SK-N-SH treated with all-trans-retinoic acid at 6 μM for 48 hours (cell line): ENCODE results near the gene INPP4B.

Source experiments
- ATAC-seq: fragments of 200-7000 bp; cut with Tn5 transposase; 3 replicates; pipeline ENCODE4 v1.9.1; 2020; ENCODE audit warnings: mild to moderate bottlenecking, moderate library complexity
- ARNTL ChIP-seq: fragments of 450-650 bp; formaldehyde crosslinking; IDR thresholded peaks from 2 replicates; pipeline ENCODE4 v1.5.0; 2020; ENCODE audit warnings: low read depth, mild to moderate bottlenecking, moderate library complexity, borderline replicate concordance
- BACH2 ChIP-seq: fragments of 250-450 bp; sonication (Bioruptor Pico); IDR thresholded peaks from 2 replicates; pipeline ENCODE4 v1.9.0; 2021; ENCODE audit warnings: mild to moderate bottlenecking, borderline replicate concordance
- CSDC2 ChIP-seq: fragments of 250-450 bp; sonication (Bioruptor Pico); IDR thresholded peaks from 2 replicates; pipeline ENCODE4 v1.5.0; 2020; ENCODE audit warnings: mild to moderate bottlenecking, moderate library complexity
- ESRRG ChIP-seq: fragments of 250-450 bp; sonication (Bioruptor Pico); IDR thresholded peaks from 2 replicates; pipeline ENCODE4 v1.6.1; 2021; ENCODE audit warnings: mild to moderate bottlenecking
- ISL1 ChIP-seq: fragments of 250-450 bp; sonication (Bioruptor Pico); IDR thresholded peaks from 2 replicates; pipeline ENCODE4 v2.1.2; 2022; ENCODE audit warnings: mild to moderate bottlenecking, moderate library complexity
- OSR1 ChIP-seq: fragments of 250-450 bp; sonication (Bioruptor Pico); IDR thresholded peaks from 2 replicates; pipeline ENCODE4 v1.8.0; 2022; ENCODE audit warnings: moderate library complexity, mild to moderate bottlenecking, inconsistent platforms
- PPARA ChIP-seq: fragments of 250-450 bp; sonication (Bioruptor Pico); IDR thresholded peaks from 2 replicates; pipeline ENCODE4 v1.5.0; 2020; ENCODE audit warnings: mild to moderate bottlenecking, borderline replicate concordance
- RARB ChIP-seq: fragments of 250-450 bp; sonication (Bioruptor Pico); IDR thresholded peaks from 2 replicates; pipeline ENCODE4 v1.8.0; 2021; ENCODE audit warnings: mild to moderate bottlenecking, moderate library complexity
- SNAI2 ChIP-seq: fragments of 250-450 bp; sonication (Bioruptor Pico); IDR thresholded peaks from 2 replicates; pipeline ENCODE4 v1.5.0; 2020; ENCODE audit warnings: mild to moderate bottlenecking, moderate library complexity
- TCF4 ChIP-seq: fragments of 250-450 bp; sonication (Bioruptor Pico); IDR thresholded peaks from 2 replicates; pipeline ENCODE4 v1.8.0; 2021; ENCODE audit warnings: mild to moderate bottlenecking, moderate library complexity, borderline replicate concordance
- TOX ChIP-seq: fragments of 250-450 bp; sonication (Bioruptor Pico); IDR thresholded peaks from 2 replicates; pipeline ENCODE4 v1.8.0; 2021; ENCODE audit warnings: mild to moderate bottlenecking, moderate library complexity, borderline replicate concordance
- ZC3H10 ChIP-seq: fragments of 250-450 bp; sonication (Bioruptor Pico); IDR thresholded peaks from 2 replicates; pipeline ENCODE4 v1.5.1; 2021; ENCODE audit warnings: mild to moderate bottlenecking, moderate library complexity
- ZFP3 ChIP-seq: fragments of 250-450 bp; sonication (Bioruptor Pico); IDR thresholded peaks from 2 replicates; pipeline ENCODE4 v1.5.0; 2020; ENCODE audit warnings: mild to moderate bottlenecking, moderate library complexity
- ZFP30 ChIP-seq: fragments of 450-650 bp; formaldehyde crosslinking; IDR thresholded peaks from 2 replicates; pipeline ENCODE4 v1.5.0; 2022; ENCODE audit warnings: mild to moderate bottlenecking, moderate library complexity
- ZNF565 ChIP-seq: fragments of 450-650 bp; formaldehyde crosslinking; conservative IDR thresholded peaks from 2 replicates; pipeline ENCODE4 v1.5.0; 2020; ENCODE audit warnings: low read depth, mild to moderate bottlenecking, moderate library complexity
- ZNF70 ChIP-seq: fragments of 450-650 bp; formaldehyde crosslinking; IDR thresholded peaks from 2 replicates; pipeline ENCODE4 v1.5.0; 2020; ENCODE audit warnings: mild to moderate bottlenecking, moderate library complexity
- ZNF8 ChIP-seq: fragments of 450-650 bp; formaldehyde crosslinking; IDR thresholded peaks from 2 replicates; pipeline ENCODE4 v1.5.0; 2020; ENCODE audit warnings: mild to moderate bottlenecking, moderate library complexity
- TF ChIP-seq, protein P1 (sequence below): fragments of 250-450 bp; sonication (Bioruptor Pico); IDR thresholded peaks from 2 replicates; pipeline ENCODE4 v1.5.1; 2020; ENCODE audit warnings: low read depth, mild to moderate bottlenecking, moderate library complexity
- TF ChIP-seq, protein P2 (sequence below): fragments of 250-450 bp; sonication (Bioruptor Pico); IDR thresholded peaks from 2 replicates; pipeline ENCODE4 v1.5.0; 2020; ENCODE audit warnings: mild to moderate bottlenecking, moderate library complexity
- TF ChIP-seq, protein P3 (sequence below): fragments of 250-450 bp; sonication (Bioruptor Pico); IDR thresholded peaks from 2 replicates; pipeline ENCODE4 v1.8.0; 2021; ENCODE audit warnings: low read depth, mild to moderate bottlenecking, moderate library complexity, borderline replicate concordance
- TF ChIP-seq, protein P4 (sequence below): fragments of 250-450 bp; sonication (Bioruptor Pico); IDR thresholded peaks from 2 replicates; pipeline ENCODE4 v1.5.1; 2021; ENCODE audit warnings: mild to moderate bottlenecking, moderate library complexity
- TF ChIP-seq, protein P5 (sequence below): fragments of 250-450 bp; sonication (Bioruptor Pico); IDR thresholded peaks from 2 replicates; pipeline ENCODE4 v1.8.0; 2020; ENCODE audit warnings: mild to moderate bottlenecking, moderate library complexity, borderline replicate concordance

INPP4B gene

DNA sequence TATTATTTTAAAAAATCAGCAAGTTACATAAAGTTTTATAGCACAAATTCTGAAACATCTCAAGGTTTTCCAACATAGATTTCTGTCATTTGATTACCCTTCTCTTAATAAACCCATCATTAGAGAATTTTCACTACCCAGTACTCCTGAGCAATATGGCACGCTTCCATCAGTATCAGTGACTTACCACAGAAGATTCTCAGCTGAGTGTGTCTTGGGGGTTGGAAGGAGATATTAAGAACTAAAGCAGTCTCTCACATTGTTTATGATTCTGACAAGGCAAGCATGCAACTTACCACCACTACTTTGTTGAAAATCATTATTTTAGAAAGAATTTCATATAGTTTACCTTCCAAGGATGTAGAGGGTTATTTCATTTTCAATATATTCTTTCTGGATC lies 67.7 kb downstream of the INPP4B start:
- TF ChIP-seq SNAI2 (CRISPR knock-in tag) = no peak
- no peak; the same call in 2 of the 3 replicates for ATAC-seq

DNA sequence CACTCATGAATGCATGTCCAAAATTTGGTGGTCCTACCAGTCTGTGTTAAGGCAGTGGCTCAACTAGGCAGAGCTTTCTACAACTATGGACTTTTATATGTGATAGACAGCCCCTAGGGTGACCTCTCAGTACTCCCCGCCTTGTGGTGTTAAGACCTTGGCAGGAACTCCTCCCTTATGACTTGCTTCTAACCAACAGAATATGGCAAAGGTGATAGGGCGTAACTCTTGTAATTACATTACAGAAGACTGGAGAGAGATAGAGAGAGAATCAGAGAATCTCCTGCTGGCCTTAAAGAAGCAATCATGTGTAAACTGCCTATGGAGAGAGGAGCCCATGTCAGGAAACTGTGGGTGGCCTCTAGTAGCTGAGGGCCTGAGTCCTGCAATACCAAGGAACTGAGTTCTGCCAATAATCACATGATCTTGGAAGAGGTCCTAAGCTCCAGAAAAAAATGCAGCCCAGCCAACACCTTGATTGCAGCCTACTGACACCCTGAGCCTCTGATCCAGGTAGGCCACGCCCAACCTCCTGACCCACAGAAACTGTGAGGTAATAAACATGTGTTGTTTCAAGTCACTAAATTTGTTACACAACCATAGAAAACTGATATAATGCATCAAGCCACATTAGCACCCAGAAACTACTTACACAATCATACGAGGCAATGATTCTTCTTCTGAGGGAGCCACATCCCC lies 68.9 kb downstream of the INPP4B start:
- TF ChIP-seq, protein P1, sequence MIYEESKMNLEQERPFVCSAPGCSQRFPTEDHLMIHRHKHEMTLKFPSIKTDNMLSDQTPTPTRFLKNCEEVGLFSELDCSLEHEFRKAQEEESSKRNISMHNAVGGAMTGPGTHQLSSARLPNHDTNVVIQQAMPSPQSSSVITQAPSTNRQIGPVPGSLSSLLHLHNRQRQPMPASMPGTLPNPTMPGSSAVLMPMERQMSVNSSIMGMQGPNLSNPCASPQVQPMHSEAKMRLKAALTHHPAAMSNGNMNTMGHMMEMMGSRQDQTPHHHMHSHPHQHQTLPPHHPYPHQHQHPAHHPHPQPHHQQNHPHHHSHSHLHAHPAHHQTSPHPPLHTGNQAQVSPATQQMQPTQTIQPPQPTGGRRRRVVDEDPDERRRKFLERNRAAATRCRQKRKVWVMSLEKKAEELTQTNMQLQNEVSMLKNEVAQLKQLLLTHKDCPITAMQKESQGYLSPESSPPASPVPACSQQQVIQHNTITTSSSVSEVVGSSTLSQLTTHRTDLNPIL (CRISPR knock-in tag) = no peak
- TF ChIP-seq OSR1 (CRISPR knock-in tag) = no peak
- TF ChIP-seq, protein P2, sequence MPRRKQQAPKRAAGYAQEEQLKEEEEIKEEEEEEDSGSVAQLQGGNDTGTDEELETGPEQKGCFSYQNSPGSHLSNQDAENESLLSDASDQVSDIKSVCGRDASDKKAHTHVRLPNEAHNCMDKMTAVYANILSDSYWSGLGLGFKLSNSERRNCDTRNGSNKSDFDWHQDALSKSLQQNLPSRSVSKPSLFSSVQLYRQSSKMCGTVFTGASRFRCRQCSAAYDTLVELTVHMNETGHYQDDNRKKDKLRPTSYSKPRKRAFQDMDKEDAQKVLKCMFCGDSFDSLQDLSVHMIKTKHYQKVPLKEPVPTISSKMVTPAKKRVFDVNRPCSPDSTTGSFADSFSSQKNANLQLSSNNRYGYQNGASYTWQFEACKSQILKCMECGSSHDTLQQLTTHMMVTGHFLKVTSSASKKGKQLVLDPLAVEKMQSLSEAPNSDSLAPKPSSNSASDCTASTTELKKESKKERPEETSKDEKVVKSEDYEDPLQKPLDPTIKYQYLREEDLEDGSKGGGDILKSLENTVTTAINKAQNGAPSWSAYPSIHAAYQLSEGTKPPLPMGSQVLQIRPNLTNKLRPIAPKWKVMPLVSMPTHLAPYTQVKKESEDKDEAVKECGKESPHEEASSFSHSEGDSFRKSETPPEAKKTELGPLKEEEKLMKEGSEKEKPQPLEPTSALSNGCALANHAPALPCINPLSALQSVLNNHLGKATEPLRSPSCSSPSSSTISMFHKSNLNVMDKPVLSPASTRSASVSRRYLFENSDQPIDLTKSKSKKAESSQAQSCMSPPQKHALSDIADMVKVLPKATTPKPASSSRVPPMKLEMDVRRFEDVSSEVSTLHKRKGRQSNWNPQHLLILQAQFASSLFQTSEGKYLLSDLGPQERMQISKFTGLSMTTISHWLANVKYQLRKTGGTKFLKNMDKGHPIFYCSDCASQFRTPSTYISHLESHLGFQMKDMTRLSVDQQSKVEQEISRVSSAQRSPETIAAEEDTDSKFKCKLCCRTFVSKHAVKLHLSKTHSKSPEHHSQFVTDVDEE (CRISPR knock-in tag) = no peak
- TF ChIP-seq PPARA = no peak
- TF ChIP-seq ESRRG (CRISPR knock-in tag) = no peak
- no peak for TF ChIP-seq ZC3H10 (CRISPR knock-in tag)
- TF ChIP-seq ZNF8 (CRISPR knock-in tag) = no peak
- TF ChIP-seq TOX = no peak
- TF ChIP-seq, protein P3, sequence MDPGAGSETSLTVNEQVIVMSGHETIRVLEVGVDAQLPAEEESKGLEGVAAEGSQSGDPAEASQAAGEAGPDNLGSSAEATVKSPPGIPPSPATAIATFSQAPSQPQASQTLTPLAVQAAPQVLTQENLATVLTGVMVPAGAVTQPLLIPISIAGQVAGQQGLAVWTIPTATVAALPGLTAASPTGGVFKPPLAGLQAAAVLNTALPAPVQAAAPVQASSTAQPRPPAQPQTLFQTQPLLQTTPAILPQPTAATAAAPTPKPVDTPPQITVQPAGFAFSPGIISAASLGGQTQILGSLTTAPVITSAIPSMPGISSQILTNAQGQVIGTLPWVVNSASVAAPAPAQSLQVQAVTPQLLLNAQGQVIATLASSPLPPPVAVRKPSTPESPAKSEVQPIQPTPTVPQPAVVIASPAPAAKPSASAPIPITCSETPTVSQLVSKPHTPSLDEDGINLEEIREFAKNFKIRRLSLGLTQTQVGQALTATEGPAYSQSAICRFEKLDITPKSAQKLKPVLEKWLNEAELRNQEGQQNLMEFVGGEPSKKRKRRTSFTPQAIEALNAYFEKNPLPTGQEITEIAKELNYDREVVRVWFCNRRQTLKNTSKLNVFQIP (CRISPR knock-in tag) = no peak
- TF ChIP-seq RARB (CRISPR knock-in tag) = no peak
- no peak for TF ChIP-seq ZNF565
- no peak for TF ChIP-seq BACH2
- no peak for TF ChIP-seq CSDC2 (CRISPR knock-in tag)
- no peak for ATAC-seq

DNA sequence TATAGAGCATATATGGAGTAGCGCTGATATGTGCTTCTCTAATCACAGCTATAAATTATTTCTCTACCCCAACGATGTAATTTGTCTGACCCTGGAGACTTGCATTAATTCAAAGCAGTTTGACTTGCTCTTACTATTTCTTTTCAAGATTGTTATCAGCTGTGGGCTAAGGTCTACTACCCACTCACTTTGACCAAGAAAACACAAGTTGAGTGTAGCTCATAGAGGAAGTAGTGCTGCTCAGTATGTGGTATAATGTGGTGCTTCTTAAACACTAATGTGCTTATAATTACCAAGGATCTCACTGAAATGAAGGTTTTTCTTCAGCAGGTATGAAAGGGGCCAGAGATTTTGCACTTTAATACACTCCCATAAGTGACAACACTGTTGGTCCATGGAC lies 70.1 kb downstream of the INPP4B start:
- ATAC-seq = no peak
- TF ChIP-seq TCF4 (CRISPR knock-in tag) = no peak
- TF ChIP-seq, protein P4, sequence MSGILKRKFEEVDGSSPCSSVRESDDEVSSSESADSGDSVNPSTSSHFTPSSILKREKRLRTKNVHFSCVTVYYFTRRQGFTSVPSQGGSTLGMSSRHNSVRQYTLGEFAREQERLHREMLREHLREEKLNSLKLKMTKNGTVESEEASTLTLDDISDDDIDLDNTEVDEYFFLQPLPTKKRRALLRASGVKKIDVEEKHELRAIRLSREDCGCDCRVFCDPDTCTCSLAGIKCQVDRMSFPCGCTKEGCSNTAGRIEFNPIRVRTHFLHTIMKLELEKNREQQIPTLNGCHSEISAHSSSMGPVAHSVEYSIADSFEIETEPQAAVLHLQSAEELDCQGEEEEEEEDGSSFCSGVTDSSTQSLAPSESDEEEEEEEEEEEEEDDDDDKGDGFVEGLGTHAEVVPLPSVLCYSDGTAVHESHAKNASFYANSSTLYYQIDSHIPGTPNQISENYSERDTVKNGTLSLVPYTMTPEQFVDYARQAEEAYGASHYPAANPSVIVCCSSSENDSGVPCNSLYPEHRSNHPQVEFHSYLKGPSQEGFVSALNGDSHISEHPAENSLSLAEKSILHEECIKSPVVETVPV (CRISPR knock-in tag) = no peak
- no peak for TF ChIP-seq ZFP30
- TF ChIP-seq SNAI2 (CRISPR knock-in tag) = no peak
- no peak for TF ChIP-seq ARNTL (CRISPR knock-in tag)
- TF ChIP-seq ZFP3 (CRISPR knock-in tag) = no peak
- TF ChIP-seq ZC3H10 (CRISPR knock-in tag) = no peak
- TF ChIP-seq ISL1 (CRISPR knock-in tag) = no peak
- TF ChIP-seq ESRRG (CRISPR knock-in tag) = no peak
- no peak for TF ChIP-seq RARB (CRISPR knock-in tag)
- TF ChIP-seq ZNF70 (CRISPR knock-in tag) = no peak
- TF ChIP-seq ZNF8 (CRISPR knock-in tag) = no peak
- TF ChIP-seq, protein P5, sequence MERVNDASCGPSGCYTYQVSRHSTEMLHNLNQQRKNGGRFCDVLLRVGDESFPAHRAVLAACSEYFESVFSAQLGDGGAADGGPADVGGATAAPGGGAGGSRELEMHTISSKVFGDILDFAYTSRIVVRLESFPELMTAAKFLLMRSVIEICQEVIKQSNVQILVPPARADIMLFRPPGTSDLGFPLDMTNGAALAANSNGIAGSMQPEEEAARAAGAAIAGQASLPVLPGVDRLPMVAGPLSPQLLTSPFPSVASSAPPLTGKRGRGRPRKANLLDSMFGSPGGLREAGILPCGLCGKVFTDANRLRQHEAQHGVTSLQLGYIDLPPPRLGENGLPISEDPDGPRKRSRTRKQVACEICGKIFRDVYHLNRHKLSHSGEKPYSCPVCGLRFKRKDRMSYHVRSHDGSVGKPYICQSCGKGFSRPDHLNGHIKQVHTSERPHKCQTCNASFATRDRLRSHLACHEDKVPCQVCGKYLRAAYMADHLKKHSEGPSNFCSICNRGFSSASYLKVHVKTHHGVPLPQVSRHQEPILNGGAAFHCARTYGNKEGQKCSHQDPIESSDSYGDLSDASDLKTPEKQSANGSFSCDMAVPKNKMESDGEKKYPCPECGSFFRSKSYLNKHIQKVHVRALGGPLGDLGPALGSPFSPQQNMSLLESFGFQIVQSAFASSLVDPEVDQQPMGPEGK = no peak
- TF ChIP-seq ZNF565 = no peak
- no peak for TF ChIP-seq BACH2
- no peak for TF ChIP-seq PPARA
